ENCODE results near the gene CTDSPL. TPM values are rescaled to one million over a fixed set of nuclear protein-coding genes. Genes with fewer than 3 reads are reported as not detected.

The CTDSPL gene
- total RNA-seq, 6 experiments from 2014 or later, result 30.3 to 38.8 (median 36.2) TPM

DNA sequence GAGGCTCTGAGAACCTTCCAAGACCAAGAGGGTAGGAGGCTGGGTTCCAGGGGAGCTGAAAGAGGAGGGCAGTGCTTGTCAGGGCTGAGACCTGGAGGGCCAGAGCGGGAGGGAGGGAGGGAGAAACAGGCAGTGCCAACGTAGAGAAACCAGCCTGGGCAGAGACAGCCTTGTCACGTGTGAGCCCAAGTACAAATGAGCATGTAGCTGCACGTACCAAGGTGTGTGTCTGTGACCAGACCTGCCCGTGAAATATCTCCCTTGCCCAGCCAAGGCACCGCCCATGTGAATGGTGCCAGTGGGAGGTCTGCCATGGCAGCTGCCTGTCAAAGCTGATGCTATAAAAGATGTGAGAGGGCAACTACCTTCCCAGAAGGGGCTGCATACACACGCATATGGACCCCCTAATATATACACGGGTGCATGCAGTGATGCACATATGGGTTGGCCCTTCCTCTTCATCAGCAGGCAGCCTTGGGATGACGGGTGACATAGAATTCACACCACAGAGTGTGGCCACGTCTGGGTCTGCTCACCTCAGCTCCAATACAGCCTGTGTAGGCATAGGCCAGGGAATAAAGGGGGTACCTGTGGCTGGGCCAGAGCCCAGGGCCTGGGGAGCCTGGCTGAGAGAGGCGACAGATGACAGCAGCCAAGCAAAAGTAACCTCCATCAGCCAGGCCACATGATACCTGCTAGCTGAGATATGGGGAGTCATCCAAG is 7.8 kb upstream of the CTDSPL start:
- Mint-ChIP-seq H3K4me1 (ENCODE audit: low read depth) (peaks cover 28% of the 10 kb centered on the region), H3K27me3 (ENCODE audit: insufficient read depth) (peaks cover 4% of the 10 kb centered on the region; the same call in 1 of the 2 replicates), H3K27ac (no peak overlapping the region), H3K36me3 (ENCODE audit: low read depth) (peaks cover 3% of the 10 kb centered on the region; the same call in 1 of the 2 replicates), H3K9me3 (no peaks in the 10 kb centered on the region), H3K4me3 (no peak overlapping the region)
- TF ChIP-seq, protein P1, sequence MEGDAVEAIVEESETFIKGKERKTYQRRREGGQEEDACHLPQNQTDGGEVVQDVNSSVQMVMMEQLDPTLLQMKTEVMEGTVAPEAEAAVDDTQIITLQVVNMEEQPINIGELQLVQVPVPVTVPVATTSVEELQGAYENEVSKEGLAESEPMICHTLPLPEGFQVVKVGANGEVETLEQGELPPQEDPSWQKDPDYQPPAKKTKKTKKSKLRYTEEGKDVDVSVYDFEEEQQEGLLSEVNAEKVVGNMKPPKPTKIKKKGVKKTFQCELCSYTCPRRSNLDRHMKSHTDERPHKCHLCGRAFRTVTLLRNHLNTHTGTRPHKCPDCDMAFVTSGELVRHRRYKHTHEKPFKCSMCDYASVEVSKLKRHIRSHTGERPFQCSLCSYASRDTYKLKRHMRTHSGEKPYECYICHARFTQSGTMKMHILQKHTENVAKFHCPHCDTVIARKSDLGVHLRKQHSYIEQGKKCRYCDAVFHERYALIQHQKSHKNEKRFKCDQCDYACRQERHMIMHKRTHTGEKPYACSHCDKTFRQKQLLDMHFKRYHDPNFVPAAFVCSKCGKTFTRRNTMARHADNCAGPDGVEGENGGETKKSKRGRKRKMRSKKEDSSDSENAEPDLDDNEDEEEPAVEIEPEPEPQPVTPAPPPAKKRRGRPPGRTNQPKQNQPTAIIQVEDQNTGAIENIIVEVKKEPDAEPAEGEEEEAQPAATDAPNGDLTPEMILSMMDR (IDR thresholded peaks at IDR 0.05), result no peak
- no peak for DNase-seq

DNA sequence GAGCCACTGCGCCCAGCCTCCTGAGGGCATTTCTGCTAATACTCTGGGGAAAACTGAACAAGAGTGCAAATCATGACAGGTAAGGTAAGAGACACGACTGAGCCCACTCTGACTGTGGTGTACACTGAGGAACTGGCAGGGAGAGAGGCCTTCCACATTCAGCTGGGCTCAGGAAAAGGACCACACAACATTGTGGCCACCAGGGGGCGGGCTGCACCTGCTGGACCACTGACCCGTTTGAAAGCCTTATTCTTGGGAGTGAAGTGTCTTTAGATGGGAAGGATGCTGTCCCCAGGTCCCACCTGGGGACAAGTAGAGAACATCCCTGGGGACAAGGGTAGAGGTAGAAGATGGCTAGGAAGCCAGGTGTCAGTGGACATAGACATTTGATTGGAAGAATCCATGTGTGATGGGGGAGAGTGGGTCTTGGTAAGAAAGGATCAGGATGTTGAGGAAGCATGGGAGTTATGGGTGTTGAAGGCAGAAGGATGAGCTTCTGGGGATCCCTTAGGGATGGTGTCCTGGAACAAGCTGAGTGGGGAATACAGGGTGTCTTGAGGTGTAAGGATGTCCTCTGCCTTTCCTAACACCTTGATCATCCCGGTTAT is 6.2 kb upstream of the CTDSPL start:
- Mint-ChIP-seq H3K27ac (no peak overlapping the region), H3K4me3 (no peak overlapping the region), H3K36me3 (ENCODE audit: low read depth) (peaks cover 3% of the 10 kb centered on the region), H3K27me3 (ENCODE audit: insufficient read depth) (peaks cover 4% of the 10 kb centered on the region; the same call in 1 of the 2 replicates), H3K9me3 (no peaks in the 10 kb centered on the region), H3K4me1 (ENCODE audit: low read depth) (peaks cover 36% of the 10 kb centered on the region)
- TF ChIP-seq, protein P1 (IDR thresholded peaks at IDR 0.05), result peak; percentile 100
- DNase-seq, result peak; percentile 59

GRCh38 chr3:37856381-37856780 is 5.3 kb upstream of the CTDSPL start:
- H3K27ac Mint-ChIP-seq, result no peak overlapping the region
- TF ChIP-seq, protein P1 (IDR thresholded peaks at IDR 0.05), result no peak
- peaks cover 42% of the 10 kb centered on the region for H3K4me1 Mint-ChIP-seq (ENCODE audit: low read depth)
- no peaks in the 10 kb centered on the region for H3K9me3 Mint-ChIP-seq
- H3K27me3 Mint-ChIP-seq (ENCODE audit: insufficient read depth), result peaks cover 4% of the 10 kb centered on the region; the same call in 1 of the 2 replicates
- no peak overlapping the region for H3K4me3 Mint-ChIP-seq
- no peaks in the 10 kb centered on the region; the same call in 1 of the 2 replicates for H3K36me3 Mint-ChIP-seq (ENCODE audit: low read depth)
- no peak for DNase-seq

GRCh38 chr3:37858742-37859141 is 2.9 kb upstream of the CTDSPL start:
- Mint-ChIP-seq H3K27me3 (ENCODE audit: insufficient read depth) (peaks cover 4% of the 10 kb centered on the region; the same call in 1 of the 2 replicates), H3K4me3 (no peak overlapping the region), H3K4me1 (ENCODE audit: low read depth) (peaks cover 46% of the 10 kb centered on the region), H3K36me3 (ENCODE audit: low read depth) (no peaks in the 10 kb centered on the region; the same call in 1 of the 2 replicates), H3K27ac (0 out of 2 replicates have a peak overlapping the region, but pooled peaks have one; percentile 90), H3K9me3 (no peaks in the 10 kb centered on the region)
- TF ChIP-seq, protein P1 (IDR thresholded peaks at IDR 0.05), result no peak
- DNase-seq, result no peak

DNA sequence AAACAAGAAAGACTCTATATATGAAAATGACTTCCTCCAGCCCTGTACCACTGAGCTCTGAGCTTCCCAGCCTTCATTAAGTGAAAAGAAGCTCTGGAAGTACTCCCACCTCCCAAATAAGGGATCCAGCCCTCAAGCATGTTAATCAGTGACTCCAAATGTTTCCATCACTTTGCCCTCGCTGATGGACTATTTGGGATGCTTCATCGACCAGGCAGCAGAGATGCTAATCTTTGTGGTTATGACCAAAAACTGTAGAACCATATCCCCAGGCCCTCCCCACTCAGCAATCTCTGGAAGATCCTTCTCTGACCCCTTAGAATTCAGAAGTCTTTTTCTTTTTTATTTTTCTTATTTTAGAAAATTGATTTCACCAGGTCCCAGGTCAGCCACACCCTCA is 2.3 kb upstream of the CTDSPL start:
- DNase-seq, result peak; percentile 37
- Mint-ChIP-seq H3K27ac (peak overlapping the region; percentile 90), H3K4me3 (peak overlapping the region; percentile 38), H3K27me3 (ENCODE audit: insufficient read depth) (peaks cover 4% of the 10 kb centered on the region; the same call in 1 of the 2 replicates), H3K4me1 (ENCODE audit: low read depth) (peaks cover 52% of the 10 kb centered on the region), H3K36me3 (ENCODE audit: low read depth) (no peaks in the 10 kb centered on the region; the same call in 1 of the 2 replicates), H3K9me3 (no peaks in the 10 kb centered on the region)
- TF ChIP-seq, protein P1 (IDR thresholded peaks at IDR 0.05), result no peak

Data from HFFc6 (cell line).